Fibroblast of skin of left biceps (primary cell): ENCODE results near the gene ANKRD27.
"Not testable (repeated sequence)": the region's sequence is repeated elsewhere in the genome, so short reads cannot be mapped to it uniquely, and the experiment has no call there.

Source experiments
- DNase-seq, 2 experiments: peaks; one replicate each; pipeline ENCODE4 v3.0.0-alpha.2; 2013; ENCODE audit warnings: low read depth in 2 of 2

Gene ANKRD27

GRCh38 chr19:32652894-32653598, 21.9 kb downstream of the ANKRD27 start:
- no peak for DNase-seq

GRCh38 chr19:32652331-32652730, 22.6 kb downstream of the ANKRD27 start:
- DNase-seq: not testable (repeated sequence)

DNA sequence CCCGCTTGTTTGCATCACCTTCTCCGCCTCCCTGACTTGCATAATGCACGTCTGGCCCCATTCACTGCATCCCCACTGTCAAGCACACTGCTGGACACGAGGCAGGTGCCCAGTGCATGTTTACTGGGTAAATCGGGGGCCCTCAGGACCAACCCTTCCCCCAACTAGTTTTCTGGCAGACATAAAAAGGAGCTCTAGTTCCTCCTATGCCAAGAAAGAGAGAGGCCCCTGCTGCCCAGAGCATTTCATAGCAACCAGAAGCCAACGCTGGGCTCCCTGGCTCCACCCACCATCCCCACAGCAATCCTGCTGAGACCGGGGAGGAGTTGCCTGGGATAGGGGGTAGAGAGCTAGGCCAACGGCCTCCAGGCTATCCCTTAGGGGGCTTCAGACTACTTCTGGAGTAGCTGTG, 23.2 kb downstream of the ANKRD27 start:
- DNase-seq: no peak

DNA sequence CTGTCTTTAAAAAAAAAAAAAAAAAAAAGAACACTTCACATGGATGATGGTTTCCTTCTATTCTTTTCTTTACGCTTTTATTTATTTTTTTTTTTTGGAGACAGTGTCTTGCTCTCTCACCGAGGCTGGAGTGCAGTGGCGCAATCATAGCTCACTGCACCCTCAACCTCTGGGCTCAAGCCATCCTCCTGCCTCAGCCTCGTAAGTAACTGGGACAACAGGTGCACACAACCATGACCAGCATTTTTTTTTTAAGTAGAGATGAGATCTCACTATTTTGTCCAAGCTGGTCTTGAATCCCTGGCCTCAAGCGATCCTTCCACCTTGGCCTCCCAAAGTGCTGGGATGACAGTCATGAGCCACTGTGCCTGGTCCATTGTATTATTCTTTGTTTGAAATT, 24.3 kb downstream of the ANKRD27 start:
- no peak for DNase-seq

- no peak for DNase-seq
These were observed 25.2 kb downstream of the ANKRD27 start for GRCh38 chr19:32649751-32650150.

DNA sequence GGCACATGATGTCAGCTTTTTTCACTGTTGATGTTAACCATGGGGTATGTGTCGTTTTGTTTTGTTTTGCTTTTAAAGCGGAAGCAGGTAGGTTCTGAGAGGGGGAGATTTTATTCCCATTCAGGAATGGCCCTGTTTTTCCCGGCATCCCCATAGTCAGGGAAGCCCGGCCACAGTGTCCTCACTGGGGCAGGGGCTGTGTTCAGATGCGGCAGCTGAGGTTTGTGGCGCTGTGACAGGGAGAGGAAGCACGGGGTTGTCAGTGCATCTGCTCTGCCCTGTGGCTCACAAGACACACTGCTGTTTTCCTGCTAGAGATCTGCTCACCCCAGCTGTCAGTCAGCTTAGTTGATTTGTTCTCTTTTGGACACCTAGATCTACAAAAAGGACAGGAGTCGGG, 27.6 kb downstream of the ANKRD27 start:
- no peak for DNase-seq

DNA sequence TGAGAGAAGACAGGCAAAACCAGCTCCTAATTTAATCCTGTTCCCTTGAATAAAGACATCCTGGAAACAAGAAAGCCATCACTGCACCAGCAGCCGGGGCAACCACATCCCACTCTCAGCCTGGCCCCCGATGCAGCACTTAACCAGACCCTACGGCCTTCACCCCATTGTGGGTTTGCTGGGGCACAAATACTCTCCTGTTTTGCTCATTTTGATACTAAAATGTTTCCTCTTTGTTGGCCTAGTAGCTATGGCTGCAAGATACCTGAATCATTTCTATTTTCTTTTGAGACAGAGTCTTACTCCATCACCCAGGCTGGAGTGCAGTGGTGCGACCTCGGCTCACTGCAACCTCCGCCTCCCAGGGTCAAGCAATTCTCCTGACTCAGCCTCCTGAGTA, 28.4 kb downstream of the ANKRD27 start:
- DNase-seq: no peak

DNA sequence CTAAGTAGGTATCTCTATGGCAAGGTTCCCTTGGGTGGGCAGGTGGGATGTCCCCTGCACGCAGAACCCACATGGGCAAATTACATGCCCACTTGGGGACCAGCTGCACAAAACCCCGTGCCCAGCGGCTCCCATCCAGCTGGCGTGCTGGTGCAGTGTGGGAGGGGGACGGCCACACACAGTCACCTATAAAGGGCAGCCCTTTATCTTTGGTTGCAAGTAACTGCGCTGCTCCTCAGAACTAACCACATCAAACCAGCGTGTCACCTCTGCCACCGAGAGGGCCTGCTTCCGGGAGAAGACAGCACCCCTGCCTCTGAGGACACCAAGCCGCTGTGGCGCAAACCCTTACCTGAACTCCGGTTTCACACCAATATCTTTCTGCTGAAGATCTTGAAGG, 32.2 kb downstream of the ANKRD27 start:
- DNase-seq: no peak

DNA sequence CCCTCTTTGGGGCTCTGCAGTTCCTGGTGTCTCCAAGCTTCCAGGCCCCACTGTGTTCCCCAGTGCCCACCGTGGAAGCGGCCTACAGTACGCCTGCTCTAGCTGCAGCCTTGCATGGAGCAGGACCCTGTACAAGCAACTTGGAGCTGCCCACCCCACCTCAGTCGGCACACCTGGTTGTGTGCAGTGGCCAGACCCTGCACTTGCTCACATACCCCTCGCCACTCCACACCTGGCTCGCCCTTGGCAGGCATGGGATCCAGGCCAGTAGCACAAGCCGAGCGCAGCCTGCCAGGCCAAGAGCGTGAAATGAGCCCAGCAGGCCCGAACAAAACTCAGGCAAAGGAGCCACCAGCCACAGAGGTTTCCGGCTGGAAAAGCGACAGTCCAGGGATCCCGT, 36.4 kb downstream of the ANKRD27 start:
- DNase-seq: no peak

- no peak for DNase-seq
These were observed 37.5 kb downstream of the ANKRD27 start for GRCh38 chr19:32637480-32637879.

- DNase-seq: no peak
These were observed 43.6 kb downstream of the ANKRD27 start for GRCh38 chr19:32631381-32631780.

GRCh38 chr19:32630338-32630737, 44.6 kb downstream of the ANKRD27 start:
- no peak for DNase-seq

GRCh38 chr19:32627714-32628270, 47.2 kb downstream of the ANKRD27 start:
- DNase-seq: no peak

DNA sequence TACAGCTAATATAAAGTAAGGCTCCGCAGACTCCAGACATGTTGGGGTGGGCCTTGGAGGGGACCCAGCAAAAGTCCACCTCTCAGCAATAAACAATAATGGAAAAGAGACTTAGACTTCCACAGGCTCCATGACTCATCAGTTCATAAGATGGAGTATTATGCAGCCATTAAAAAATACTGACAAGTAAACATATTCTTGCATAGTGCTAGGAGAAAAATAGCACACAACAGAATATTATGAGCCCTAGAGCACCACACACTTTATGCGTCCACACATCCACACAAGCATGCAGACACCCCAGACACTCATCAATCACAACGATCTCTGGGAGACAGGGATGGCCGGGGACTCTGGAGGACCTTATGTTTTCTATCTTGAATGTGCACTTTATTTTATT, 48.0 kb downstream of the ANKRD27 start:
- no peak for DNase-seq

DNA sequence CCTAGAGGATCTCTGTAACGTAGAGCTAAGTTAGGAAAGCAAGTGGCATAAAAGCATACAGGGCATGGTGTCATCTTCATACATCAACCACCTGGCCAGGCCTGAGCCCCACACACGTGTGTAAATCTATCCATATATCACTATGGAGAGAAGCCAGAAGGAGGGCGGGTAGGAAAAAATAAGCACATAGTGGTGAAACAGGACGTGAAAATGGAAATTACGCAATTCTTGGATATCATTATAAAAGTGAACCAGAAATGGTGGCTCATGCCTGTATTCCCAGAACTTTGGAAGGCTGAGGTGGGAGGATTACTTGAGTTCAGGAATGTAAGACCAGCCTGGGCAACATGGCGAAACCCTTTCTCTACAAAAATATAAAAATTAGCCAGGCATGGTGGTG, 50.6 kb downstream of the ANKRD27 start:
- no peak for DNase-seq

DNA sequence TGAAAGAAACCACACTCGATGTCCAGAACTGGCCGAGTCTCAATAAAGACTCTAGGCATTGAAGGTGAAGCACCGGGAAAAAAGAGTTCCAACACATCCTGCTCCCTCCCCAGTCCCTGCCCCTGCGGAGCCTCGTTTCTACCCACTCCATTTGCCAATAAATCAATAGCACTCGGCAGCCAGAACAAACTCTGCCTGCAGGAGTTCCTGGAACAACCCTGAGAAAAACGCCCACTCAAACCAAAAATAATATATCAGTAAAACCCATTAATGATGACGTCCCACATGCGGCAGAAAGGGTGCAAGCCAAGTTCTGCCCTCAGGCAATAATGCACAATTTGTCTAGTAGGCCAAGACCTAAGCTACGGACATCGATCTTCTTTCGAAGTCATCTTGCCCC, 53.0 kb downstream of the ANKRD27 start:
- DNase-seq: no peak

DNA sequence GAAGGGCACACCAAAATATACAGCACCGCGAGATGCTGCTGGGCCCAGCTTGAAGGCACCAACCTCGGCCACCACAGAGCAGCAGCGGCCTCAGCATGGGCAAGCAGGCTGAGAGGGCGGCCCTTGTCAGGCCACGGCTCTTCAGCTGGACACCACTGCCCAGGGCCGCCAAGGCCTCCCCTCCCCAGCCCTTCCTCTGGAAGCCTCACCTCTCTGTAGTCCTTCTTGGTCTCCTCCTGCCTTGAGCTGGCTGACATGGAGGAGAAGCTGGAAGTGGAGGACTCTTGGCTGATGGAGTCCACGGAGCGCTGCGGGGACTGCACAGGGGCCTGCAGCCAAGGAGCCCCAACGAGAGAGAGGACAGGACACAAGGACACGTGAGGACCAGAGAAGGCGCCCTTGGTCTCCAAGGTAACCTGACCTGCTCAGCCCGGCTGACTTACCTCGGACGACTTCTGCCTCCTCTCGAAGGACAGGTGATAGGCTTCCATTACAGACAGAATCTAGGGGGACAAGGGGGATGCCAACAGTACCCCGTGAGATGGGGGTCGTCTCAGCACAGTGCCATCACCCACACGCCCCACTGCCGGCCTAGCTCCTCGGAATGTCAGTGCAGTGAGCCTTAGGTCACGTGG, 55.8 kb downstream of the ANKRD27 start:
- DNase-seq: no peak

GRCh38 chr19:32615569-32615968, 59.4 kb downstream of the ANKRD27 start:
- DNase-seq: no peak

GRCh38 chr19:32614916-32615315, 60.1 kb downstream of the ANKRD27 start:
- no peak for DNase-seq

DNA sequence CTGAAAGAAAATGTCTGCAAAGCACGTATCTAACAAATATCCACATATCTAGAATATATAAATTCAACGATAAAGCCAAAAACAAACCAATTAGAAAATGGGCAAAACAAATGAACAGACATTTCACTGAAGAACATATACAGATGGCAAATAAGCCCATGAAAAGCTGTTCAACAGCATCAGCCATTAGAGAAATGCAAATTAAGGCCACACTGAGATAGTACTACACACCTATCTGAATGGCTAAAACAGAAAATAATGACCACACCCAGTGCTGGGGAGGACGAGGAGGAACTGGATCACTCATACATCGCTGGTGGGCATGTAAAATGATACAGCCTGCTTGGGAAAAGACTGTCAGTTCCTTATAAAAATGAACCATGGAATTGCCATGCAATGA, 62.0 kb downstream of the ANKRD27 start:
- no peak for DNase-seq

- no peak for DNase-seq
These were observed 63.8 kb downstream of the ANKRD27 start for GRCh38 chr19:32611161-32611560.

GRCh38 chr19:32607479-32607878, 67.5 kb downstream of the ANKRD27 start:
- no peak for DNase-seq

GRCh38 chr19:32606289-32606688, 68.7 kb downstream of the ANKRD27 start:
- no peak for DNase-seq
